ENCODE results near the gene DOCK4. TPM values are rescaled to one million over a fixed set of nuclear protein-coding genes. Genes with fewer than 3 reads are reported as not detected.

Gene DOCK4
- total RNA-seq, 2 experiments from 2014 or later = 0.64 to 0.87 TPM

DNA sequence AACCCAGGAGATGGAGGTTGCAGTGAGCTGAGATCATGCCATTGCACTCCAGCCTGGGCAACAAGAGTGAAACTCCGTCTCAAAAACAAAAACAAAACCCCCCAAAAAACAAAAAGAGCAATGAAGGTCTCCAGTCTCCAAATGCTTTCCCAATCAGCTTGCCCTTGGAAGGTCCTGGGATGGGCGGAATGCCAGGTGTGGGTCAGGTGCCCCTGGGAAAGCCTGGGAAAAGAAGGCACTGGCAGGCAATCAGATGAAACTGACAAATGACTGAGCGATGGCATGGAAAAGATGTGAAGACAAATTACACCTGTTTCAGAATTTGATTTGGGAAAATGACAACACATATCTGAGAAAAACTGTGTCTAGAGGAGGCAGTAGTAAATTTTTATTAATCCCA, 433.5 kb downstream of the DOCK4 start:
- H3K27me3 Mint-ChIP-seq = peaks cover 2% of the 10 kb centered on the region
- no peaks in the 10 kb centered on the region for H3K9me3 Mint-ChIP-seq (ENCODE audit: low read depth)
- CTCF ChIA-PET = interaction anchor here (1.3 kb wide), 1 partner anchor 9 kb away, joined by 3 read pairs; no protein-coding TSS in a partner anchor
- H3K4me1 Mint-ChIP-seq = no peaks in the 10 kb centered on the region
- H3K36me3 Mint-ChIP-seq = no peaks in the 10 kb centered on the region
- no peak overlapping the region for H3K27ac Mint-ChIP-seq
- no peak overlapping the region for H3K4me3 Mint-ChIP-seq
- DNase-seq (no peak), ATAC-seq (no peak)

DNA sequence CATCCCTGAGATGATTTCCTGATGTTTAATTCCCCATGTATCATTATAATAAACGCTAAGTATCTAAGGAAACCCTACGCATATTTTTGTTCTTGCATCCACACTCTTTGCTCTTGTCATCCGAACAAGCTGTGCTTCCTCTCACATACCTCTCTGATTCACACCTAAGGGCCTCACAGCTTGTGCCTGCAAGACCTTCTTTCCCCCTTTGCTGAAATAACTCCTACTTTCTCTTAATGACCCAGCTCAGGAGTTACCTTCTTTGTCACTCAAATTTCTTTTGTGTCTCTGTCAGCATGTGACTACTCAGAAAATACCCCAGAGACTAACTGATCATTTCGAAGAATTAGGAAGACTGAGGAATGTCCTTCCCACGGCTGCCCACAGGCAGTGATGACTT, 434.6 kb downstream of the DOCK4 start:
- H3K27me3 Mint-ChIP-seq = no peaks in the 10 kb centered on the region
- CTCF ChIA-PET = no interaction called here
- H3K36me3 Mint-ChIP-seq = no peaks in the 10 kb centered on the region
- ATAC-seq (no peak), DNase-seq (no peak)
- H3K4me1 Mint-ChIP-seq = no peaks in the 10 kb centered on the region
- no peak overlapping the region for H3K4me3 Mint-ChIP-seq
- no peak overlapping the region for H3K27ac Mint-ChIP-seq
- no peaks in the 10 kb centered on the region for H3K9me3 Mint-ChIP-seq (ENCODE audit: low read depth)

DNA sequence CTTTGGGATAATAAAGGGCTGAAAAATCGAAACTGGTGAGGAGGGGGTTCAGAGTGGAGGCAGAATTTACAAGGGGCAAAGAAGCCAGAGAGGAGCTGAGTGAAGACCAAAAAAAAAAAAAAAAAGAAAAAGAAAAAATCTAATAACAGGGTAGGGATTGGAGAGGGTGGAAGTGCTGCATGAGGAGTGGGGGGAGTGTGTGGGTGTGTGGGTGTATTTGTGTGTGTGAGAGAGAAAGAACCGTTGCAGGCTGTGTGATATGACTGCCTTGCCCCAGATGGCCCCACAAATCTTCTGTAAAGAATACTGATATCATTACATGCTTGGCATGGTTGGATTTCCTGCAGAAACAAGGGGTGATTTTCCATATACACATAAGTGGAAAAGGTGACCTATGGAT, 436.1 kb downstream of the DOCK4 start:
- Mint-ChIP-seq H3K27ac (no peak overlapping the region), H3K36me3 (no peaks in the 10 kb centered on the region), H3K9me3 (ENCODE audit: low read depth) (no peaks in the 10 kb centered on the region), H3K4me3 (no peak overlapping the region), H3K27me3 (no peaks in the 10 kb centered on the region), H3K4me1 (no peaks in the 10 kb centered on the region)
- DNase-seq = no peak
- no peak for ATAC-seq
- CTCF ChIA-PET = no interaction called here

DNA sequence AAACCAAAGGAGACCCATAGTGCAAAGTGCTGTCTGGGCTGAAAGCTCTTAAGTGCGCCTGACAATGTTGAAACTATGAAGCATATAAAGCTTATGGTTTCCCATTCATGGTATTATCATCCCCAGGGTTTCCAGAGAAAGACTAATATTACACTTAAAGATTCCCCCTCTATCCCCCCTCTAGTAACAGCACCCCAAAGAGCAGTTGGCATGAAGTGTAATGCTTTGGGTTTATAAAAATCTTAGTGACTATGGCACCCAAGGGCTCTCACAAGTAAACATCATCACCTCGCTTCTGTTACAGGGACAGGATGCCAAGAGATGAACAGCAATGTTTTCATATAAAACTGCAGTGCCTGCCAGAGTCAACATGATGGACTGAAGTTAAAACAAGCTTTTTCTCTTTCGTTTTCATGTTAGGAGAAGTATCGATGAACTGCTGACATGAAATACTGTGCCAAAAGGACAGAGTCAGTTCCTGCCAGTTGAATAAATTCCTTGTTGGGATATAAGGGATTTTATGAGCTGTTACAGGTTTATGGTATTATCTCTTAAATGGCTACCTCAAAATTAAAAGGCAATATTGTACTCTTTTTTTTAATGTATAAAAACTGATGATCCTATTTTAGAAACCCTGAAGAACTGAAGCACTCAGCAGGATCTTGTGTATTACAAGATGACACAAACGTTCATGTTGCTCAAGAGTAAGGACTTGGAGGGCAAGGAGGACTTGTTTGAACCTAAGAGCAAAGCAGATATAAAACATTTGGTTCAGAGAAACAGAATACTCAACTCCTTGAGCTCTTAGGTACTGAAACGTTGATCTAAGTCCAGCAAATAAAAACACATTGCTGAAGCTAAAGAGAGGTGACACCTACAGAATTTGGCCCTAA, 440.2 kb downstream of the DOCK4 start:
- peaks cover 3% of the 10 kb centered on the region for H3K27me3 Mint-ChIP-seq
- no peaks in the 10 kb centered on the region for H3K36me3 Mint-ChIP-seq
- H3K4me3 Mint-ChIP-seq = no peak overlapping the region
- no peak for ATAC-seq
- DNase-seq = no peak
- H3K9me3 Mint-ChIP-seq (ENCODE audit: low read depth) = no peaks in the 10 kb centered on the region
- H3K27ac Mint-ChIP-seq = no peak overlapping the region
- CTCF ChIA-PET = interaction anchor here (1.3 kb wide), 1 partner anchor 14 kb away, joined by 3 read pairs; no protein-coding TSS in a partner anchor
- H3K4me1 Mint-ChIP-seq = no peaks in the 10 kb centered on the region

DNA sequence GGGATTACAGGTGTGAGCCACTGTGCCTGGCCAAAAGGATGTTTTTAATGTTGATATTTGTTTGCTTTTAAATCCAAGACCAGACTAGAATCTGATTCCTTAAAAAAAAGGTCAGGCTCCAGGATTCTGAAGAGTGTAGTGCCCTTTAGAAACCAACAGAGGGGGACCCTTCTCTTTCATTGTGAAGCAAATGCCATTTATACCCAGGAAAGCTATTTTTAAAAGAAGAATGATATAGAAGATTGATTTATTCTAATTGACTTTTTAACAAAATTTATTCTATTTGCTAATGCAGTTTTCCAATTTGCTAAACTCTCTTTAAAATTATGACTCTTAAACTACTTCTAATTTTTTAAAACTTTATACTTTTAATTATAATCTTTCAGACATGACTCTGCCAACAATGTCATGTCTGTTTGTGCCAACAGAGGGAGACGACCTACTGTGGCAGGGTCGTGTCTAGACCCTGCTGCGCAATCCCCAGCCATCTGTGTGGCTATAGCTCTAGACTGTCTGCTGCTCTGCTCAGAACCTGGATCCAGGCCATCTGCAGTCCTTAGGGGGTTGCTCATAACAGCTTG, 442.9 kb downstream of the DOCK4 start:
- Mint-ChIP-seq H3K27me3 (peaks cover 3% of the 10 kb centered on the region), H3K4me3 (no peak overlapping the region), H3K36me3 (no peaks in the 10 kb centered on the region), H3K4me1 (no peaks in the 10 kb centered on the region), H3K9me3 (ENCODE audit: low read depth) (no peaks in the 10 kb centered on the region), H3K27ac (no peak overlapping the region)
- CTCF ChIA-PET = interaction anchor here (0.6 to 1.3 kb wide), 4 partner anchors 9 to 704 kb away, joined by 3 to 6 read pairs (median 3); no protein-coding TSS in a partner anchor
- no peak for ATAC-seq
- no peak for DNase-seq

DNA sequence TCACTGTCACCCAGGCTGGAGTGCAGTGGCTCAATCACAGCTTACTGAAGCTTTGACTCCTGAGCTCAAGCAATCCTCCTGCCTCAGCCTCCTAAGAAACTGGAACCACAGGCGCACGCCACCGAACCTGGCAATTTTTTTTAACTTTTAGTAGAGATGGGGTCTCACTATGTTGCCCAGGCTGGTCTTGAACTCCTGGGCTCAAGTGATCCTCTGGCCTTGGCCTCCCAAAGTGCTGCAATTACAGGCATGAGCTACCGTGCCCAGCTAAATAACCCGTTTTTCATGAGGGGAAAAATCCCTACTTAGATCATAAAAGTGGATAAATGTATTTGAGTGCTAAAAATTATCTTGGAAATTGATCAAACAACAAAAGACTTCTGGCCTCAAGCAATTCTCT, 443.4 kb downstream of the DOCK4 start:
- CTCF ChIA-PET = interaction anchor here (0.9 to 1.3 kb wide), 2 partner anchors 9 to 704 kb away, joined by 3 to 6 read pairs; no protein-coding TSS in a partner anchor
- H3K36me3 Mint-ChIP-seq = no peaks in the 10 kb centered on the region

DNA sequence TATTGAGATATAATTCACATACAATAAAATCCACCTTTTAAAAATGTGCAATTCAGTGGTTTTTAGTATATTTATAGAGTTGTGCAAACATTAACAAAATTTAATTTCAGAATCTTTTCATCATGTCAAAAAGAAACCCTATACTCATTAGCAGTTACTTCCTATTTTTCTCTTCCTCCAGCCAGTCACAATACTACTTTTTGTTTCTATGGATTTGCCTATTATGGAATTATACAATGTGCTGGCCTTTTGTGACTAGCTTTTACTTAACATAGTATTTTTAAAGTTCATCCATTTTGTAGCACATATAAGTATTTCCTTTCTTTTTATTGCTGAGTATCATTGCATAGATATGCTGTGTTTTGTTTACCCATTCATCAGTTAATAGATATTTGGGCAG, 444.0 kb downstream of the DOCK4 start:
- ATAC-seq = no peak
- CTCF ChIA-PET = interaction anchor here (0.9 to 1.3 kb wide), 2 partner anchors 8 to 705 kb away, joined by 3 to 6 read pairs; no protein-coding TSS in a partner anchor
- Mint-ChIP-seq H3K36me3 (no peaks in the 10 kb centered on the region), H3K27me3 (peaks cover 8% of the 10 kb centered on the region), H3K27ac (no peak overlapping the region), H3K4me1 (no peaks in the 10 kb centered on the region), H3K9me3 (ENCODE audit: low read depth) (no peaks in the 10 kb centered on the region), H3K4me3 (no peak overlapping the region)
- no peak for DNase-seq

More for the DNA sequence above, 443.4 kb downstream of the DOCK4 start:
- Mint-ChIP-seq H3K4me3 (no peak overlapping the region), H3K4me1 (no peaks in the 10 kb centered on the region), H3K27ac (no peak overlapping the region), H3K27me3 (peaks cover 4% of the 10 kb centered on the region), H3K9me3 (ENCODE audit: low read depth) (no peaks in the 10 kb centered on the region)
- no peak for ATAC-seq
- no peak for DNase-seq

DNA sequence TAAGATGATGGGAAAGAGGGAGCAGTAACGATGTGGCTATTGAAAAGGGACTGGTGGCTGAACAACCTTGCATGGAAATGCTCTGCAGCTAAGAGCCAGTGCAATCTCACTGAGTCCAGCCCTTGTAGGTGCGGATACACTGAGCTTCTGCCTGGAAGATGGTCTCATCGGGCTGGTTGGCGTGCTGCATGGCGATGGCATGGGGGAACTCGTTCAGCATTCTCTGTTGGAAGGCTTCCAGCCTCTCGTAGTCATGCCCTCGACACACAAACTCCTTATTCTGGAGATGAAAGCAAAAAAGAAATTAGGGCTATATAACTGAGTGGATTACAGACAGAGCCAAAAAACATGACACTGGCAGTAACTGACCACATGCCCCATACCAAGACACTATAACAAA, 446.2 kb downstream of the DOCK4 start:
- Mint-ChIP-seq H3K27me3 (peaks cover 12% of the 10 kb centered on the region), H3K27ac (no peak overlapping the region), H3K36me3 (no peaks in the 10 kb centered on the region), H3K4me3 (no peak overlapping the region), H3K4me1 (no peaks in the 10 kb centered on the region), H3K9me3 (ENCODE audit: low read depth) (no peaks in the 10 kb centered on the region)
- no peak for ATAC-seq
- DNase-seq = no peak
- CTCF ChIA-PET = no interaction called here

DNA sequence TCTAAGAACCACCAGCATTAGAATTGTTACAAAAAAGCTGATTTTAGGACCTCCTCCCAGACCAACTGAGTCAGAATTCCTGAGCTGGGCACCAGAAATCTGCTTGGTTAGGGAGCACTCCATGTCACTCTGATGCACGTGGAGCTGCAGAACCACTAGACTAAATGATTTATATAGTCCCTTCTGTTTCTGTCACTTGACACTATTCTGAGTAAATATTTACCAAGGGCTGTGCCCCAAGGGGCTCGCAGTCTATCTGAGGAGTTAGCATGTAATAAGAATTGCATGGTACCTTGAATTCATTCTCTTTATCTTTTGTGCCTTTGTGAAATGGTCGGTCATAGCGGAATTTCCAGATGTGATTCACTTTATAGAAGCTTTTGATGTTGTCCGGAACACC, 447.9 kb downstream of the DOCK4 start:
- CTCF ChIA-PET = no interaction called here
- no peak overlapping the region for H3K27ac Mint-ChIP-seq
- no peak for ATAC-seq
- no peaks in the 10 kb centered on the region for H3K9me3 Mint-ChIP-seq (ENCODE audit: low read depth)
- peaks cover 9% of the 10 kb centered on the region for H3K27me3 Mint-ChIP-seq
- H3K4me3 Mint-ChIP-seq = no peak overlapping the region
- no peak for DNase-seq
- no peaks in the 10 kb centered on the region for H3K36me3 Mint-ChIP-seq
- no peaks in the 10 kb centered on the region for H3K4me1 Mint-ChIP-seq

DNA sequence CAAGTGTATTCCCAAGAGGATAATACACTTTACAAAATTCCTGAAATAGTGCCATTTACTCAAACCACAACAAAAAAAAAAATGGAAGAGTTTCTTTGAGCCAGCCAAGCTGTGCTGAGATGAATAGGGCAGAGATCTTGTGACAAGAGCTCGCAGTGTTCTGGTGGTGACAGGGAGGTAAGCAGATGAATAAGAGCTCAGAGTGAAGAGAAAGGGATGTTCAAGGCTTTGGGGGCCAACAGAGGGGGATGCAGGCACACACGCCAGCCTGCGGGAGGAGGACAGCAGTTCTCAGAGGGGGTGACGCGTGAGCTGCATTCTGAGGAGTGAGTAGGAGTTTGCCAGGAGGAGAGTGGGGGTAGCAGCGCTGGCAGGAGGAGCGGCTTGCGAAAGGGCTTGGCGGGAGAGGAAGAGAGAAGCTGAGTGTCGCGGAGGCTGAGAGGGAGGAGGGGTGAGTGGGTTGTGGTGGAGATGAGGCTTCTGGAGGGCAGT, 449.5 kb downstream of the DOCK4 start:
- CTCF ChIA-PET = no interaction called here
- Mint-ChIP-seq H3K27me3 (peaks cover 9% of the 10 kb centered on the region), H3K9me3 (ENCODE audit: low read depth) (no peaks in the 10 kb centered on the region), H3K36me3 (no peaks in the 10 kb centered on the region), H3K27ac (no peak overlapping the region), H3K4me3 (no peak overlapping the region), H3K4me1 (no peaks in the 10 kb centered on the region)
- no peak for ATAC-seq
- DNase-seq = no peak

DNA sequence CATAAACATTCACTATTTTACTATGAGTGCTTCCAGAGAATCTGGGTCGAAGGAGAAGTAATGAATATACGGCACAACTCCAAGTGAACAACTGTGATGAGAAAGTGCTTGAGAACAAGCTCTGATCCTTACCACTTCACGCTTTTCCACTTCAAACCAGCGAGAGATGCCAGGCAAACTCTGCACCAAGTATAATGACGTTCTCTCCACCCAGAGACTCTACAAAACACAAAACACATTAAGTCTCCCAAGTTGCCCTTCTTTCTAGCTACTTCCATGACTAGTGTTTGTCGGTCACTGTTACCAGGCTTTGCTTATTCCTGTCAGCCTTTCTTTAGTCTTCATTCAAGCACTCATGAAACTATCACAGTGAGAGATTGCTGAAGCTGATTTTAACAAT, 450.8 kb downstream of the DOCK4 start:
- CTCF ChIA-PET = no interaction called here
- no peaks in the 10 kb centered on the region for H3K9me3 Mint-ChIP-seq (ENCODE audit: low read depth)
- no peaks in the 10 kb centered on the region for H3K36me3 Mint-ChIP-seq
- ATAC-seq = no peak
- H3K4me1 Mint-ChIP-seq = no peaks in the 10 kb centered on the region
- H3K27ac Mint-ChIP-seq = no peak overlapping the region
- peaks cover 12% of the 10 kb centered on the region for H3K27me3 Mint-ChIP-seq
- DNase-seq = no peak
- H3K4me3 Mint-ChIP-seq = no peak overlapping the region

DNA sequence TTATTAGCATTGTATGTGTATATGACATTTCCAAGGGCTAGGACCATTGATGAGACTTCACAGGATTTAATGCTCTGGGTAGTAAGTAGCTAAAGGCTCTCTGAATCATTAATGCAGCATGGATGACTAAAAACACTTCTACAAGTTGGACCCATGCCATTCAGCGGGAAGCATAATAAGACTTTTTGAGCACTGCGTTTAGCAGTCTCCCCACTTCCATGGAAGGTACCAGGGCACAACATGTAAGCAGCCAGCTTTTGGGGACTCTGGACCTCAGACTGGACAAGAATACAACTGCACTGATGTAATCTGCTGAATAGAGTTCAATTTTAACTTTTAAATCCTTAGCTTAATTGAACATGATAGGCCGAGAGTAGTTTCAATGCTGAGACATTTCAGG, 452.2 kb downstream of the DOCK4 start:
- CTCF ChIA-PET = interaction anchor here (1.1 to 1.9 kb wide), 3 partner anchors 9 to 18 kb away, joined by 4 to 6 read pairs (median 4); no protein-coding TSS in a partner anchor
- Mint-ChIP-seq H3K27me3 (peaks cover 19% of the 10 kb centered on the region), H3K9me3 (ENCODE audit: low read depth) (no peaks in the 10 kb centered on the region), H3K4me1 (no peaks in the 10 kb centered on the region), H3K36me3 (no peaks in the 10 kb centered on the region), H3K27ac (no peak overlapping the region), H3K4me3 (no peak overlapping the region)
- no peak for ATAC-seq
- DNase-seq = no peak

DNA sequence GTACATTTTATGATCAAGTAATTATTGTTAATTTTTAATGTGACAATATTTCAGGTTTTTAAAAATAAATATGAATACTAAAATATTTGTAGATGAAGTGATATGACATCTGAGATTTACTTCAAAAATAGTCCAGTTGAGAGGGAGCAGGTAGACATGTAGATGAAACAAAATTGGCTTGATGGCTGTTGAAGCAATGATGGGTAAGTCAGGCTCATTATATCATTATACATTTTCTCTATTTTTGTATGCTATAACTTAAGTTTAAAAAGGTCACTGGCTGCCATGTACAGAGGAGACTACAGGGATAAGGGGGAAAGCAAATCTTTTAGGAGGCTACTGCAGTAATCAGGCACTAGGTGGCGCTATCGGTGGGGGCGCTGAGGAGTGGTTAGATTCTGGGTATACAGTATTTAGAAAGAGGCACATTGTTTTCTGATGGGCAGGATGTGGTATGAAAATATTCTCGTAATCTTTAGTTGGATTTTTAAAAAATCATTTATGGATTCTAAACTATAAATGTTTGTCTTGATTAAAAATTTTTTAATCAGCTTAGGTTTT, 454.1 kb downstream of the DOCK4 start:
- H3K36me3 Mint-ChIP-seq = no peaks in the 10 kb centered on the region
- peak; percentile 72 for DNase-seq
- peaks cover 19% of the 10 kb centered on the region for H3K27me3 Mint-ChIP-seq
- CTCF ChIA-PET = interaction anchor here (0.7 to 1.9 kb wide), 6 partner anchors 14 to 661 kb away, joined by 3 to 6 read pairs (median 4); no protein-coding TSS in a partner anchor
- peak; percentile 70 for ATAC-seq
- no peak overlapping the region for H3K27ac Mint-ChIP-seq
- H3K4me3 Mint-ChIP-seq = no peak overlapping the region
- H3K9me3 Mint-ChIP-seq (ENCODE audit: low read depth) = no peaks in the 10 kb centered on the region
- H3K4me1 Mint-ChIP-seq = no peaks in the 10 kb centered on the region
